Spleen (tissue), 11 donors: ENCODE results near the gene TIMM50. TPM values are rescaled to one million over a fixed set of nuclear protein-coding genes. Genes with fewer than 3 reads are reported as not detected.

Source experiments
- DNase-seq: peaks from one replicate; pipeline ENCODE4 v3.0.0-alpha.2; 2020
- H3K27ac ChIP-seq, 8 donors: fragments of 200-600 bp; sonication (generic) in 7 of 8; 1 replicate in 4 of 8; 2 replicates in 4 of 8; pipeline versions ENCODE4 v1.5.0 to v1.8.0; 2016 to 2021; ENCODE audit warnings: inconsistent platforms in 4 of 8, mild to moderate bottlenecking in 4 of 8, moderate library complexity in 1 of 8
- H3K27me3 ChIP-seq, 7 donors: fragments of 200-600 bp; sonication (generic) in 6 of 7; replicated peaks in 1 of 7; 1 replicate in 4 of 7; 2 replicates in 3 of 7; pipeline versions ENCODE4 v1.5.0 to v1.8.0; 2016 to 2021; ENCODE audit warnings: inconsistent platforms in 3 of 7, mild to moderate bottlenecking in 1 of 7
- H3K36me3 ChIP-seq, 6 donors: fragments of 200-600 bp; sonication (generic) in 5 of 6; 1 replicate in 4 of 6; 2 replicates in 2 of 6; pipeline versions ENCODE4 v1.5.0 to v1.8.0; 2016 to 2021; ENCODE audit warnings: inconsistent platforms in 2 of 6
- H3K4me1 ChIP-seq, 6 donors: fragments of 200-600 bp; sonication (generic) in 5 of 6; 1 replicate in 3 of 6; 2 replicates in 3 of 6; pipeline versions ENCODE4 v1.5.0 to v1.8.0; 2016 to 2021; ENCODE audit warnings: inconsistent platforms in 3 of 6
- H3K4me3 ChIP-seq, 8 donors: fragments of 200-600 bp; sonication (generic) in 7 of 8; 1 replicate in 4 of 8; 2 replicates in 4 of 8; pipeline versions ENCODE4 v1.5.0 to v1.8.0; 2016 to 2021; ENCODE audit warnings: inconsistent platforms in 4 of 8, mild to moderate bottlenecking in 4 of 8, moderate library complexity in 2 of 8
- H3K9me3 ChIP-seq, 8 donors: fragments of 200-600 bp; sonication (generic) in 7 of 8; 1 replicate in 4 of 8; 2 replicates in 4 of 8; pipeline versions ENCODE4 v1.5.0 to v1.8.0; 2016 to 2021; ENCODE audit warnings: inconsistent platforms in 4 of 8
- POLR2A ChIP-seq, 3 donors: fragments of 450-650 bp; IDR thresholded peaks; one replicate each; pipeline ENCODE4 v1.5.1; 2017; ENCODE audit warnings: antibody characterized with exemption in 3 of 3, mild to moderate bottlenecking in 1 of 3
- POLR2AphosphoS5 ChIP-seq, 3 donors: sonication (generic); formaldehyde crosslinking; IDR thresholded peaks; one replicate each; pipeline ENCODE4 v1.5.1; 2017; ENCODE audit warnings: antibody characterized with exemption in 3 of 3
- WGBS, 5 donors: extraction: QIAGEN DNeasy Blood & Tissue Kit in 3 of 5; methylation state at CpG; one replicate each; pipeline versions ENCODE4 v1.1.5 to v1.1.7; 2013 to 2018; 5-methylcytosine and 5-hydroxymethylcytosine counted together
- intact Hi-C: fragments of 100-400 bp; cut with DNase I; formaldehyde crosslinking; loops from one replicate; pipeline ENCODE4 v1.15.0; 2023; ENCODE audit warnings: low total_unique reads
- polyA plus RNA-seq, 3 donors: library from polyadenylated mRNA; stranded (reverse); fragments of 200-250 nt; gene quantifications; one replicate each; pipeline ENCODE4 v1.2.1, GENCODE V29; 2013
- total RNA-seq, 7 donors: library from RNA; depleted of rRNA in 3 of 7; stranded (reverse); fragments of >200 nt in 3 of 7; fragmentation: NEBNext Ultra II Directional in 4 of 7; extraction: Animal tissue kit (Norgen Biotek cat#: 25700) in 4 of 7; gene quantifications; one replicate each; pipeline versions ENCODE4 v1.1.0 to v1.2.1, GENCODE V29; 2016 to 2021
- TF ChIP-seq, protein P1 (sequence below), 11 experiments: fragments of 200-600 bp in 7 of 11; fragments of 450-650 bp in 4 of 11; sonication (generic) in 4 of 11; IDR thresholded peaks in 8 of 11; conservative IDR thresholded peaks in 3 of 11; 1 replicate in 7 of 11; 2 replicates in 4 of 11; pipeline versions ENCODE4 v1.4.0 to v1.8.0; 2016 to 2021; ENCODE audit warnings: antibody characterized with exemption in 11 of 11, inconsistent platforms in 4 of 11, mild to moderate bottlenecking in 1 of 11
- donor health status: healthy with polysubstance abuse.
- donor health status: DM: no; HTN: no; CAD: no; lungs with moderate emphysema.
- donor health status: DM: no; HTN: no; CAD: no.
- donor health status: Bipolar disorder and iron deficiency.
- donor health status: healthy.
- donor health status: DM: no; HTN: no; CAD: no.
- donor health status: DM: yes; HTN: yes; CAD: no.

TIMM50 gene
- total and polyA plus RNA-seq, 10 donors = 30.3 to 51.5 (median 41.3) TPM

- intact Hi-C loops = no loop called here
- TF ChIP-seq, protein P1, sequence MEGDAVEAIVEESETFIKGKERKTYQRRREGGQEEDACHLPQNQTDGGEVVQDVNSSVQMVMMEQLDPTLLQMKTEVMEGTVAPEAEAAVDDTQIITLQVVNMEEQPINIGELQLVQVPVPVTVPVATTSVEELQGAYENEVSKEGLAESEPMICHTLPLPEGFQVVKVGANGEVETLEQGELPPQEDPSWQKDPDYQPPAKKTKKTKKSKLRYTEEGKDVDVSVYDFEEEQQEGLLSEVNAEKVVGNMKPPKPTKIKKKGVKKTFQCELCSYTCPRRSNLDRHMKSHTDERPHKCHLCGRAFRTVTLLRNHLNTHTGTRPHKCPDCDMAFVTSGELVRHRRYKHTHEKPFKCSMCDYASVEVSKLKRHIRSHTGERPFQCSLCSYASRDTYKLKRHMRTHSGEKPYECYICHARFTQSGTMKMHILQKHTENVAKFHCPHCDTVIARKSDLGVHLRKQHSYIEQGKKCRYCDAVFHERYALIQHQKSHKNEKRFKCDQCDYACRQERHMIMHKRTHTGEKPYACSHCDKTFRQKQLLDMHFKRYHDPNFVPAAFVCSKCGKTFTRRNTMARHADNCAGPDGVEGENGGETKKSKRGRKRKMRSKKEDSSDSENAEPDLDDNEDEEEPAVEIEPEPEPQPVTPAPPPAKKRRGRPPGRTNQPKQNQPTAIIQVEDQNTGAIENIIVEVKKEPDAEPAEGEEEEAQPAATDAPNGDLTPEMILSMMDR (IDR thresholded peaks at IDR 0.05 in 8 of 11, conservative IDR thresholded peaks at IDR 0.05 in 3 of 11) = no peak
- TF ChIP-seq POLR2A (IDR thresholded peaks at IDR 0.05) = no peak
- no peak for TF ChIP-seq POLR2AphosphoS5 (IDR thresholded peaks at IDR 0.05)
- 53 to 65% (median 57%) methylated on average over 7 of the region's 7 CpGs for WGBS, 5 donors
- Histone ChIP-seq H3K27ac (no peak overlapping the region), H3K4me1 (peaks cover 0 to 25% (median 20%) of the 10 kb centered on the region in 6 donors), H3K4me3 (peak overlapping the region in 5 of 8 donors; percentile 44 to 74 (median 50)), H3K27me3 (peaks cover 0 to 91% (median 53%) of the 10 kb centered on the region in 7 donors), H3K9me3 (no peaks in the 10 kb centered on the region), H3K36me3 (no peaks in the 10 kb centered on the region)
- no peak for DNase-seq
These were observed 25.9 kb downstream of the TIMM50 start for GRCh38 chr19:39506598-39506943.

DNA sequence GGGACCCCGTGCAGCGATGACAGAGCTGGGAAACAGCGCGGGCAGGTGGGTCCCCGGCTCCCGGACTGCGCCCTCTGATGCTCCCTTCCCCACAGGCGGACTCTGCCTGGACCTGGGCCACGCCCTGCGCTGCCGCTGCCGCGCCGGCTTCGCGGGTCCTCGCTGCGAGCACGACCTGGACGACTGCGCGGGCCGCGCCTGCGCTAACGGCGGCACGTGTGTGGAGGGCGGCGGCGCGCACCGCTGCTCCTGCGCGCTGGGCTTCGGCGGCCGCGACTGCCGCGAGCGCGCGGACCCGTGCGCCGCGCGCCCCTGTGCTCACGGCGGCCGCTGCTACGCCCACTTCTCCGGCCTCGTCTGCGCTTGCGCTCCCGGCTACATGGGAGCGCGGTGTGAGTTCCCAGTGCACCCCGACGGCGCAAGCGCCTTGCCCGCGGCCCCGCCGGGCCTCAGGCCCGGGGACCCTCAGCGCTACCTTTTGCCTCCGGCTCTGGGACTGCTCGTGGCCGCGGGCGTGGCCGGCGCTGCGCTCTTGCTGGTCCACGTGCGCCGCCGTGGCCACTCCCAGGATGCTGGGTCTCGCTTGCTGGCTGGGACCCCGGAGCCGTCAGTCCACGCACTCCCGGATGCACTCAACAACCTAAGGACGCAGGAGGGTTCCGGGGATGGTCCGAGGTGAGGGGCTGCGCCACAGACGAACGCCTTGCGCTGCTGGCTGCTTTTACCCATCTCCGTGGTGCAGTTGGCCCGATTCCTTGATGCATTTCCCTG, 26.5 kb downstream of the TIMM50 start:
- peak; percentile 82 for DNase-seq
- intact Hi-C loops = no loop called here
- WGBS, 5 donors = 4 to 9% (median 6%) methylated on average over 65 to 96 of the region's 96 CpGs

DNA sequence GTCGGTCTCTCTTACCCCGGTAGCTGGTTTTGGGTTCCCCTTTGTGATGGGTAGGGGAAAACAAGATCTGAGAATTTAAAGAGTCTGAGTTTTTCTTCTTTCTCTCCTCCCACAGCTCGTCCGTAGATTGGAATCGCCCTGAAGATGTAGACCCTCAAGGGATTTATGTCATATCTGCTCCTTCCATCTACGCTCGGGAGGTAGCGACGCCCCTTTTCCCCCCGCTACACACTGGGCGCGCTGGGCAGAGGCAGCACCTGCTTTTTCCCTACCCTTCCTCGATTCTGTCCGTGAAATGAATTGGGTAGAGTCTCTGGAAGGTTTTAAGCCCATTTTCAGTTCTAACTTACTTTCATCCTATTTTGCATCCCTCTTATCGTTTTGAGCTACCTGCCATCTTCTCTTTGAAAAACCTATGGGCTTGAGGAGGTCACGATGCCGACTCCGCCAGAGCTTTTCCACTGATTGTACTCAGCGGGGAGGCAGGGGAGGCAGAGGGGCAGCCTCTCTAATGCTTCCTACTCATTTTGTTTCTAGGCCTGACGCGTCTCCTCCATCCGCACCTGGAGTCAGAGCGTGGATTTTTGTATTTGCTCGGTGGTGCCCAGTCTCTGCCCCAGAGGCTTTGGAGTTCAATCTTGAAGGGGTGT, 27.2 kb downstream of the TIMM50 start:
- Histone ChIP-seq H3K9me3 (no peaks in the 10 kb centered on the region), H3K27ac (no peak overlapping the region), H3K4me1 (peaks cover 0 to 20% (median 16%) of the 10 kb centered on the region in 6 donors), H3K36me3 (no peaks in the 10 kb centered on the region), H3K4me3 (peak overlapping the region in 6 of 8 donors; percentile 44 to 74 (median 50)), H3K27me3 (peaks cover 2 to 91% (median 53%) of the 10 kb centered on the region in 7 donors)
- TF ChIP-seq POLR2A (IDR thresholded peaks at IDR 0.05) = no peak
- TF ChIP-seq, protein P1 (IDR thresholded peaks at IDR 0.05 in 8 of 11, conservative IDR thresholded peaks at IDR 0.05 in 3 of 11) = no peak
- TF ChIP-seq POLR2AphosphoS5 (IDR thresholded peaks at IDR 0.05) = no peak
- intact Hi-C loops = no loop called here
- WGBS, 5 donors = 49 to 59% (median 54%) methylated on average over 24 of the region's 24 CpGs
- DNase-seq = no peak

More for the DNA sequence above, 26.5 kb downstream of the TIMM50 start:
- Histone ChIP-seq H3K27me3 (peaks cover 1 to 91% (median 53%) of the 10 kb centered on the region in 7 donors), H3K9me3 (no peaks in the 10 kb centered on the region), H3K36me3 (no peaks in the 10 kb centered on the region), H3K4me1 (peaks cover 0 to 25% (median 20%) of the 10 kb centered on the region in 6 donors), H3K27ac (no peak overlapping the region), H3K4me3 (peak overlapping the region; percentile 21 to 74 (median 48))
- TF ChIP-seq, protein P1 (IDR thresholded peaks at IDR 0.05 in 8 of 11, conservative IDR thresholded peaks at IDR 0.05 in 3 of 11) = no peak
- TF ChIP-seq POLR2AphosphoS5 (IDR thresholded peaks at IDR 0.05) (no peak), POLR2A (IDR thresholded peaks at IDR 0.05) (no peak)

- TF ChIP-seq, protein P1 (IDR thresholded peaks at IDR 0.05 in 8 of 11, conservative IDR thresholded peaks at IDR 0.05 in 3 of 11) = no peak
- TF ChIP-seq POLR2A (IDR thresholded peaks at IDR 0.05) (no peak), POLR2AphosphoS5 (IDR thresholded peaks at IDR 0.05) (no peak)
- 89 to 95% (median 89%) methylated on average over 9 of the region's 9 CpGs for WGBS, 5 donors
- Histone ChIP-seq H3K4me3 (no peak overlapping the region), H3K36me3 (no peaks in the 10 kb centered on the region), H3K4me1 (peaks cover 0 to 15% (median 12%) of the 10 kb centered on the region in 6 donors), H3K9me3 (no peaks in the 10 kb centered on the region), H3K27ac (no peak overlapping the region), H3K27me3 (peaks cover 2 to 91% (median 53%) of the 10 kb centered on the region in 7 donors)
- intact Hi-C loops = no loop called here
- DNase-seq = no peak
These were observed 28.0 kb downstream of the TIMM50 start for GRCh38 chr19:39508629-39509028.
